A673 (cell line): ENCODE measurements around the gene OSBP2.

ENCODE experiments used
- EZH2 ChIP-seq: fragments of 200-600 bp; sonication (generic); IDR thresholded peaks from 2 replicates; pipeline ENCODE4 v1.6.1; 2017; ENCODE audit warnings: borderline replicate concordance, low read depth, mild to moderate bottlenecking, mixed read lengths, antibody characterized with exemption, low read length; ENCODE audit not compliant: poor library complexity, severe bottlenecking
- TF ChIP-seq, protein P1 (sequence below): fragments of 300-800, 200-600 bp; sonication (generic); conservative IDR thresholded peaks from 2 replicates; pipeline ENCODE4 v1.5.1; 2017; ENCODE audit warnings: low read depth, mild to moderate bottlenecking, antibody characterized with exemption, low read length, moderate library complexity, mixed read lengths

DNA sequence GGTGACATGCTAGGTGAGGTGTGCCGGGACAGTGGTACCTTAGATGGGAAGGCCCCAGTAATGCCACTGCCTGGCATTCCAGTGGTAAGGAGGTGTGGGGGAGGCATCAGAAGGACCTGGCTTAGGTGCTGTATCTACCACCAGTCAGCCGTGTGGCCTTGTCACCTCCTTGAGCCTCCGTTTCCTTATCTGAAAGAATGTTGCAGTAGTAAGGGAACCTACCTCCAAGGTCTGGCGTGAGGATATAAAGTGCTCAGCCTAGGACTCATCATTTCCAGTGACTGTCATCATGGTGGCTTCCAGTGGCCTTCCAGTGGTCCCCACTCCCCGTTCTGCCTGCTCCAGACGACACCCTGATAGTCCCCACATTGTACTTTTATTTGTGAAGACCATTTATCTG lies 20.2 kb upstream of the OSBP2 start:
- TF ChIP-seq, protein P1, sequence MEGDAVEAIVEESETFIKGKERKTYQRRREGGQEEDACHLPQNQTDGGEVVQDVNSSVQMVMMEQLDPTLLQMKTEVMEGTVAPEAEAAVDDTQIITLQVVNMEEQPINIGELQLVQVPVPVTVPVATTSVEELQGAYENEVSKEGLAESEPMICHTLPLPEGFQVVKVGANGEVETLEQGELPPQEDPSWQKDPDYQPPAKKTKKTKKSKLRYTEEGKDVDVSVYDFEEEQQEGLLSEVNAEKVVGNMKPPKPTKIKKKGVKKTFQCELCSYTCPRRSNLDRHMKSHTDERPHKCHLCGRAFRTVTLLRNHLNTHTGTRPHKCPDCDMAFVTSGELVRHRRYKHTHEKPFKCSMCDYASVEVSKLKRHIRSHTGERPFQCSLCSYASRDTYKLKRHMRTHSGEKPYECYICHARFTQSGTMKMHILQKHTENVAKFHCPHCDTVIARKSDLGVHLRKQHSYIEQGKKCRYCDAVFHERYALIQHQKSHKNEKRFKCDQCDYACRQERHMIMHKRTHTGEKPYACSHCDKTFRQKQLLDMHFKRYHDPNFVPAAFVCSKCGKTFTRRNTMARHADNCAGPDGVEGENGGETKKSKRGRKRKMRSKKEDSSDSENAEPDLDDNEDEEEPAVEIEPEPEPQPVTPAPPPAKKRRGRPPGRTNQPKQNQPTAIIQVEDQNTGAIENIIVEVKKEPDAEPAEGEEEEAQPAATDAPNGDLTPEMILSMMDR, result no peak
- no peak for TF ChIP-seq EZH2
